Glomerular endothelial cell (primary cell): ENCODE measurements around the gene ABI2. TPM values are rescaled to one million over a fixed set of nuclear protein-coding genes. Genes with fewer than 3 reads are reported as not detected.
"Not testable (repeated sequence)": the region's sequence is repeated elsewhere in the genome, so short reads cannot be mapped to it uniquely, and the experiment has no call there.

ENCODE experiments used
- DNase-seq: peaks from one replicate; pipeline ENCODE4 v3.0.0-alpha.2; 2011; ENCODE audit warnings: low read depth, low spot score; ENCODE audit errors: extremely low read depth
- total RNA-seq: library from RNA; depleted of rRNA; stranded (reverse); fragments of >200 nt; gene quantifications from 2 replicates; pipeline ENCODE4 v1.2.3, GENCODE V29; 2015

Gene ABI2
- total RNA-seq, 1 donor from 2014 or later, result 42.8 TPM

- DNase-seq, result no peak
Measured at GRCh38 chr2:203413796-203414195, 85.6 kb downstream of the ABI2 start.

- DNase-seq, result no peak
Measured at GRCh38 chr2:203418271-203418670, 90.1 kb downstream of the ABI2 start.

GRCh38 chr2:203427061-203427460 lies 98.9 kb downstream of the ABI2 start:
- DNase-seq, result no peak

- DNase-seq, result not testable (repeated sequence)
Measured at GRCh38 chr2:203429643-203430042, 101.4 kb downstream of the ABI2 start.

GRCh38 chr2:203431391-203432185 lies 103.4 kb downstream of the ABI2 start:
- no peak for DNase-seq

GRCh38 chr2:203432811-203433210 lies 104.6 kb downstream of the ABI2 start:
- DNase-seq, result no peak

GRCh38 chr2:203436496-203436895 lies 108.3 kb downstream of the ABI2 start:
- no peak for DNase-seq

GRCh38 chr2:203437511-203437910 lies 109.3 kb downstream of the ABI2 start:
- no peak for DNase-seq

- DNase-seq, result no peak
Measured at GRCh38 chr2:203438528-203438927, 110.3 kb downstream of the ABI2 start.

- no peak for DNase-seq
Measured at GRCh38 chr2:203440671-203441070, 112.5 kb downstream of the ABI2 start.

- no peak for DNase-seq
Measured at GRCh38 chr2:203441463-203441862, 113.3 kb downstream of the ABI2 start.

GRCh38 chr2:203442463-203442862 lies 114.3 kb downstream of the ABI2 start:
- DNase-seq, result no peak

GRCh38 chr2:203444738-203445137 lies 116.5 kb downstream of the ABI2 start:
- DNase-seq, result no peak

- DNase-seq, result peak; percentile 80
Measured at GRCh38 chr2:203446071-203446481, 117.9 kb downstream of the ABI2 start.

GRCh38 chr2:203446780-203447179 lies 118.6 kb downstream of the ABI2 start:
- DNase-seq, result no peak

- DNase-seq, result no peak
Measured at GRCh38 chr2:203450561-203450960, 122.4 kb downstream of the ABI2 start.

- DNase-seq, result no peak
Measured at GRCh38 chr2:203451011-203451410, 122.8 kb downstream of the ABI2 start.

GRCh38 chr2:203451689-203452088 lies 123.5 kb downstream of the ABI2 start:
- DNase-seq, result no peak

- DNase-seq, result peak; percentile 36
Measured at GRCh38 chr2:203453858-203454451, 125.8 kb downstream of the ABI2 start.

- no peak for DNase-seq
Measured at GRCh38 chr2:203455209-203455608, 127.0 kb downstream of the ABI2 start.

GRCh38 chr2:203461746-203462145 lies 133.6 kb downstream of the ABI2 start:
- DNase-seq, result no peak

GRCh38 chr2:203462308-203462707 lies 134.1 kb downstream of the ABI2 start:
- no peak for DNase-seq
